Tibial artery (tissue), 4 donors: ENCODE measurements around the gene BTAF1.
"Not testable (repeated sequence)": the region's sequence is repeated elsewhere in the genome, so short reads cannot be mapped to it uniquely, and the experiment has no call there.

Experiments used
- DNase-seq, 2 donors: peaks; one replicate each; pipeline ENCODE4 v3.0.0-alpha.2; 2019
- H3K27ac ChIP-seq, 2 donors: fragments of 200-600 bp; sonication (generic) in 1 of 2; 1 replicate in 1 of 2; 2 replicates in 1 of 2; pipeline ENCODE4 v1.5.1; 2018 to 2019; ENCODE audit warnings: mild to moderate bottlenecking in 1 of 2
- H3K27me3 ChIP-seq, 2 donors: fragments of 200-600 bp; sonication (generic) in 1 of 2; one replicate each; pipeline versions ENCODE4 v1.5.1 to v1.6.0; 2016 to 2019
- H3K36me3 ChIP-seq, 3 donors: fragments of 200-600 bp; sonication (generic) in 2 of 3; one replicate each; pipeline ENCODE4 v1.5.1; 2016 to 2019; ENCODE audit warnings: mild to moderate bottlenecking in 2 of 3
- H3K4me1 ChIP-seq, 4 donors: fragments of 200-600 bp; sonication (generic) in 2 of 4; 1 replicate in 3 of 4; 2 replicates in 1 of 4; pipeline ENCODE4 v1.5.1; 2016 to 2019
- H3K4me3 ChIP-seq, 2 donors: fragments of 200-600 bp; sonication (generic) in 1 of 2; 1 replicate in 1 of 2; 2 replicates in 1 of 2; pipeline ENCODE4 v1.5.1; 2018 to 2019; ENCODE audit warnings: mild to moderate bottlenecking in 2 of 2
- H3K9me3 ChIP-seq, 3 donors: fragments of 200-600 bp; sonication (generic) in 1 of 3; one replicate each; pipeline ENCODE4 v1.5.1; 2016 to 2019
- CTCF ChIP-seq, 2 experiments: fragments of 200-600 bp in 1 of 2; fragments of 450-650 bp in 1 of 2; IDR thresholded peaks; one replicate each; pipeline ENCODE4 v1.5.1; 2017 to 2019; ENCODE audit warnings: antibody characterized with exemption in 2 of 2, mild to moderate bottlenecking in 1 of 2, moderate library complexity in 1 of 2
- intact Hi-C: fragments of 100-400 bp; cut with DNase I; formaldehyde crosslinking; loops from one replicate; pipeline ENCODE4 v1.15.0; 2023; ENCODE audit warnings: low total_unique reads

BTAF1 gene

DNA sequence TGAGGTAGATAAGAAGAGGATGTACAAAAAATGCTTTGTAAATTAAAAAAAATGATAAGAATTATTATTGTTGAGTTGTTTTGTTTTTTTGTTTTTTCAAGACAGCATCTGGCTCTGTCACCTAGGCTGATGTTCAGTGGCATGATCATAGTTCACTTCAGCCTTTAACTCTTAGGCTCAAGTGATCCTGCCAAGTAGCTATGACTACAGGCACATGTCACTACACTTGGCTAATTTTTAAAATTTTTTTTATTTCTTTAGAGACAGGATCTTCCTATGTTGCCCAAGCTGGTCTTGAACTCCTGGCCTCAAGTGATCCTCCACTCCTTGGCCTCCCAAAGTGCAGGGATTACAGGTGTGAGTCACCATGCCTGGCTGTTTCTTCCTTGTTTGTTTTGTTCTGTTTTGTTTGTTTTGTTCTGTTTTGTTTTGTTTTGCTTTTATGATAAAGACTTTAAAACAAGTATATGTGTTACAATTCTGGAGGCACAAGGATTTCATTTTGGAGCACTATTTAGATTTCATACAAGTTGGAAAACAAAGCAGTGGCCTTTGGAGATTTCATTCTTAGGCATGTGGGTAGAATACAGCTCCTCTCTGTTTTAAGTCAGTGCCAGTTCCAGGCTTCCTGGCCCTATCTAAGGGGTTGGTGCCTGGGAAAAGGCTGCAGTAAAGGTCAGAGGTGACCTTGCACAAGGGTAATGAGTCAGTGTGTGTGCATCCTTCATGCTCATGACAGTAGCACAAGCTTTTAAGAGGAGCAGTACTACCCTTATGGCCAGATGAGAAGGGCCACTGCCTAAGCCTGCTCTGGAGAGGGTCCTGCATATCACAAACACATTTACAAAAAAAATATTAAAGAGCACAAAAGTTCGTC, 32.2 kb upstream of the BTAF1 start:
- Histone ChIP-seq H3K4me1 (peaks cover 0 to 8% (median 5%) of the 10 kb centered on the region in 4 donors), H3K27ac (no peak overlapping the region), H3K27me3 (no peaks in the 10 kb centered on the region), H3K36me3 (no peaks in the 10 kb centered on the region), H3K4me3 (no peak overlapping the region), H3K9me3 (no peaks in the 10 kb centered on the region)
- no peak for DNase-seq
- TF ChIP-seq CTCF (IDR thresholded peaks at IDR 0.05) = no peak
- intact Hi-C loops = no loop called here

DNA sequence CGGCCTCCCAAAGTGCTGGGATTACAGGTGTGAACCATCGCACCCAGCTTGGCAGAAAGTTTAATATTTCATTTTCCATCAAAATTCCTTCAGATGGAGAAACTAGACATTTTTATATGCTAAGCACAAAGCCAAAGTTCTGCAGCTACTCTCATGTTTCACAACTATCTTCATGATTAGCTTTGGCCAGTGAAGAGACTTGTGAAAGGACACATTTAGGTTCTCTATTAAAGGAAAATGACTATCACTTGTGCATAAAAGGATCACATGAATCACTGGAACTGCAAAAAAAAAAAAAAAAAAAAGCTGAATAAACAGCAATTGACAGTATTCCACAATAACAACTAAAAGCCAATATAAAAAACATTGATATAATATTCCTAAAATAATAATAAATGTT, 30.5 kb upstream of the BTAF1 start:
- no peak for DNase-seq
- Histone ChIP-seq H3K27me3 (no peaks in the 10 kb centered on the region), H3K4me3 (no peak overlapping the region), H3K4me1 (peaks cover 0 to 3% (median under 1%) of the 10 kb centered on the region in 4 donors), H3K9me3 (no peaks in the 10 kb centered on the region), H3K27ac (no peak overlapping the region), H3K36me3 (no peaks in the 10 kb centered on the region)
- TF ChIP-seq CTCF (IDR thresholded peaks at IDR 0.05) = no peak
- intact Hi-C loops = no loop called here

GRCh38 chr10:91894261-91894685, 29.3 kb upstream of the BTAF1 start:
- H3K27ac ChIP-seq, H3K4me3 ChIP-seq, H3K36me3 ChIP-seq, intact Hi-C loops, H3K9me3 ChIP-seq, DNase-seq, H3K27me3 ChIP-seq, H3K4me1 ChIP-seq: not testable (repeated sequence)

- Histone ChIP-seq H3K27me3 (no peaks in the 10 kb centered on the region), H3K36me3 (no peaks in the 10 kb centered on the region), H3K9me3 (no peaks in the 10 kb centered on the region), H3K4me1 (no peaks in the 10 kb centered on the region), H3K4me3 (no peak overlapping the region), H3K27ac (no peak overlapping the region)
- TF ChIP-seq CTCF (IDR thresholded peaks at IDR 0.05) = no peak
- intact Hi-C loops = no loop called here
- no peak for DNase-seq
Measured at GRCh38 chr10:91896212-91896756, 27.3 kb upstream of the BTAF1 start.

- intact Hi-C loops = no loop called here
- Histone ChIP-seq H3K27me3 (no peaks in the 10 kb centered on the region), H3K4me1 (peaks cover 0 to 5% (median 2%) of the 10 kb centered on the region in 4 donors), H3K9me3 (no peaks in the 10 kb centered on the region), H3K4me3 (no peak overlapping the region), H3K27ac (no peak overlapping the region), H3K36me3 (no peaks in the 10 kb centered on the region)
- TF ChIP-seq CTCF (IDR thresholded peaks at IDR 0.05) = no peak
- DNase-seq = no peak
Measured at GRCh38 chr10:91897421-91897820, 26.1 kb upstream of the BTAF1 start.
